GM12878 (cell line): Measurements from ENCODE around the gene RAPSN. TPM values are rescaled to one million over a fixed set of nuclear protein-coding genes. Genes with fewer than 3 reads are reported as not detected.

Experiments used
- ASH2L ChIP-seq: fragments of 300-600, 200-600 bp; sonication (generic); IDR thresholded peaks from 2 replicates; pipeline ENCODE4 v1.6.1; 2017; ENCODE audit warnings: low read depth, mild to moderate bottlenecking, borderline replicate concordance
- BACH1 ChIP-seq: fragments of 450-650 bp; IDR thresholded peaks from 2 replicates; pipeline ENCODE4 v1.6.1; 2017; ENCODE audit warnings: mild to moderate bottlenecking, borderline replicate concordance
- CBFB ChIP-seq: IDR thresholded peaks from 2 replicates; pipeline ENCODE4 v1.6.1; 2016; ENCODE audit warnings: antibody characterized with exemption, low read depth
- CTCF ChIP-seq, 3 experiments: IDR thresholded peaks in 2 of 3; conservative IDR thresholded peaks in 1 of 3; 2 replicates each; pipeline ENCODE4 v1.5.1; 2011; ENCODE audit warnings: low read depth in 3 of 3, low read length in 3 of 3, mild to moderate bottlenecking in 3 of 3, control low read depth in 2 of 3, moderate library complexity in 2 of 3, inconsistent platforms in 1 of 3, mixed read lengths in 1 of 3; ENCODE audit not compliant: control insufficient read depth in 2 of 3, insufficient read depth in 1 of 3; ENCODE audit errors: extremely low read depth in 1 of 3
- E2F8 ChIP-seq: fragments of 450-650 bp; IDR thresholded peaks from 2 replicates; pipeline ENCODE4 v1.6.1; 2018; ENCODE audit warnings: mild to moderate bottlenecking, low read depth, moderate library complexity; ENCODE audit not compliant: partially characterized antibody
- PAX8 ChIP-seq: fragments of 450-650 bp; IDR thresholded peaks from 2 replicates; pipeline ENCODE4 v1.6.1; 2017; ENCODE audit warnings: mild to moderate bottlenecking, moderate library complexity
- PML ChIP-seq: IDR thresholded peaks from 2 replicates; pipeline ENCODE4 v1.6.1; 2012; ENCODE audit warnings: low read length, inconsistent platforms
- POLR2AphosphoS5 ChIP-seq: IDR thresholded peaks from 2 replicates; pipeline ENCODE4 v1.6.1; 2011; ENCODE audit warnings: mild to moderate bottlenecking, low read length, inconsistent platforms
- RB1 ChIP-seq: fragments of 450-650 bp; formaldehyde crosslinking; IDR thresholded peaks from 2 replicates; pipeline ENCODE4 v1.6.1; 2017; ENCODE audit warnings: mild to moderate bottlenecking, borderline replicate concordance
- RBBP5 ChIP-seq: fragments of 200-600 bp; sonication (generic); conservative IDR thresholded peaks from 2 replicates; pipeline ENCODE4 v1.6.1; 2016
- SIX5 ChIP-seq: IDR thresholded peaks from 2 replicates; pipeline ENCODE4 v1.6.1; 2011; ENCODE audit warnings: mild to moderate bottlenecking, low read depth, low read length, moderate library complexity; ENCODE audit not compliant: severe bottlenecking
- SMAD1 ChIP-seq: fragments of 450-650 bp; IDR thresholded peaks from 2 replicates; pipeline ENCODE4 v1.6.1; 2018; ENCODE audit warnings: mild to moderate bottlenecking, low read depth; ENCODE audit not compliant: partially characterized antibody
- SRF ChIP-seq, 2 experiments: IDR thresholded peaks; 2 replicates each; pipeline ENCODE4 v1.6.1; 2011; ENCODE audit warnings: low read depth in 2 of 2, low read length in 2 of 2, mild to moderate bottlenecking in 1 of 2, moderate library complexity in 1 of 2
- ZNF274 ChIP-seq: IDR thresholded peaks from one replicate; pipeline ENCODE4 v1.8.0; 2011; ENCODE audit not compliant: insufficient read length, insufficient read depth
- ZNF622 ChIP-seq: fragments of 450-650 bp; IDR thresholded peaks from 2 replicates; pipeline ENCODE4 v1.6.1; 2017; ENCODE audit warnings: mild to moderate bottlenecking, inconsistent platforms
- polyA plus RNA-seq, 11 experiments: library from polyadenylated mRNA; depleted of rRNA in 4 of 11; unstranded in 6 of 11; stranded (reverse) in 5 of 11; fragments of >200 nt; fragmentation: Nextera tagmentation in 4 of 11; fragmentation: Illumina TruSeq in 1 of 11; extraction: Ambion mirVana in 4 of 11; extraction: Trizol in 1 of 11; gene quantifications; 1 replicate in 1 of 11; 2 replicates in 10 of 11; pipeline versions ENCODE4 v1.2.1 to v1.2.3, GENCODE V29; 2011 to 2016; ENCODE audit warnings: inconsistent platforms in 2 of 11, missing spikeins in 2 of 11, low read depth in 1 of 11
- total RNA-seq, 4 experiments: library from RNA; depleted of rRNA in 3 of 4; stranded (reverse); fragments of >200 nt in 3 of 4; fragmentation: Illumina TruSeq in 1 of 4; extraction: Trizol in 1 of 4; gene quantifications; 2 replicates each; pipeline versions ENCODE4 v1.2.1 to v1.2.3, GENCODE V29; 2013 to 2021
- TF ChIP-seq, protein P1 (sequence below): fragments of 450-650 bp; IDR thresholded peaks from 2 replicates; pipeline ENCODE4 v1.6.1; 2017; ENCODE audit warnings: low read depth, mild to moderate bottlenecking, moderate library complexity
- TF ChIP-seq, protein P2 (sequence below): IDR thresholded peaks from 2 replicates; pipeline ENCODE4 v1.6.1; 2012; ENCODE audit warnings: improper control_type of control experiment, low read depth, low read length; ENCODE audit not compliant: insufficient replicate concordance

The RAPSN gene
- total and polyA plus RNA-seq, 10 of the 15 experiments (the other 5 are each of a cell fraction or from before 2014, with no cell fraction given), result 0.08 to 0.23 (median 0.14) TPM; not detected in 6

DNA sequence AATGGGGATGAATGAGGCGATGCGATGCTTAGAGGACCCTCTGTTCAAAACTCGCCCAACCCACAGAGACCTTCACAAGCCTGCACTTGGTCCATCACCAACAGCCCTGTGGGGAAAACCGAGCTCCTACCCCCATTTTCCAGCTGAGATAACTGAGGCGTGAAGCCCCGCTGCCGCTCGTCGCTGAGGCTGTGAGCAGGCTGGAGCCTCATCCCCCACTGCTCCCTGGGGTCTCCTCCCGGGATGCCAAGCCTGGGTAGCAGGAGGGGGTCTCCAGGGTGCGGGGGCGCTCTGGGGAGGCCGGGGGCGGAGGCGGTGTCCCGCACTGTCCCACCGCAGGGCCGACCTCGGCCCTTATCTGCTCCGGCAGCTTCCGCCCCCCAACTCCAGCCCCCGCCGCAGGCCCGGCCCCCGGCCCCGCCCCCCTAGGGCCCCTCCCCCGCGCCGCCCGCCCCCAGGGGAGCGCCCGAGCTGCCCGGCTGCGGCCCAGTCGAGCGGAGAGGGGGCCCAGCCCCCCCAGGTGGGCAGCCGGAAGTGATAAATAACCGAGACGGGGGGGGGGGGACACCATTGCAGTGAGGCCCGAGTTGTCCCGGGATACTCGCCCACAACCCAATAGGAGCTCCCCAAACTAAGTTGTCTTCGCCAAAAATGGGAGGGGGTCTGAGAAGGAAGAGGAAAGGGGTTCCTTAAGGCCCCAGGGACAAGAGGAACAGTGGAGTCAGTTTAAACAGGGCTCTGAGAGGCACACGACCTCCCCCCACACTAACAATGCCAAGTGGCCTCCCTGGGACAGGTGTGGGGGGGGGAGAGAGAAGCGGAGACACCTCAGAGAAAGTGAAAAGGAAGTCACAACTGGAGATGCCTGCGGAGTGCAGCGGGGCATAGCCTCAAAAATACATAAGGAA lies 48.8 kb downstream of the RAPSN start (continued):
- TF ChIP-seq E2F8, result no peak
- no peak; the same call in 1 of the 2 replicates for TF ChIP-seq POLR2AphosphoS5
- TF ChIP-seq, protein P1, sequence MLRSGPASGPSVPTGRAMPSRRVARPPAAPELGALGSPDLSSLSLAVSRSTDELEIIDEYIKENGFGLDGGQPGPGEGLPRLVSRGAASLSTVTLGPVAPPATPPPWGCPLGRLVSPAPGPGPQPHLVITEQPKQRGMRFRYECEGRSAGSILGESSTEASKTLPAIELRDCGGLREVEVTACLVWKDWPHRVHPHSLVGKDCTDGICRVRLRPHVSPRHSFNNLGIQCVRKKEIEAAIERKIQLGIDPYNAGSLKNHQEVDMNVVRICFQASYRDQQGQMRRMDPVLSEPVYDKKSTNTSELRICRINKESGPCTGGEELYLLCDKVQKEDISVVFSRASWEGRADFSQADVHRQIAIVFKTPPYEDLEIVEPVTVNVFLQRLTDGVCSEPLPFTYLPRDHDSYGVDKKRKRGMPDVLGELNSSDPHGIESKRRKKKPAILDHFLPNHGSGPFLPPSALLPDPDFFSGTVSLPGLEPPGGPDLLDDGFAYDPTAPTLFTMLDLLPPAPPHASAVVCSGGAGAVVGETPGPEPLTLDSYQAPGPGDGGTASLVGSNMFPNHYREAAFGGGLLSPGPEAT, result no peak
- TF ChIP-seq CBFB, result no peak
- no peak for TF ChIP-seq BACH1
- TF ChIP-seq, protein P2, sequence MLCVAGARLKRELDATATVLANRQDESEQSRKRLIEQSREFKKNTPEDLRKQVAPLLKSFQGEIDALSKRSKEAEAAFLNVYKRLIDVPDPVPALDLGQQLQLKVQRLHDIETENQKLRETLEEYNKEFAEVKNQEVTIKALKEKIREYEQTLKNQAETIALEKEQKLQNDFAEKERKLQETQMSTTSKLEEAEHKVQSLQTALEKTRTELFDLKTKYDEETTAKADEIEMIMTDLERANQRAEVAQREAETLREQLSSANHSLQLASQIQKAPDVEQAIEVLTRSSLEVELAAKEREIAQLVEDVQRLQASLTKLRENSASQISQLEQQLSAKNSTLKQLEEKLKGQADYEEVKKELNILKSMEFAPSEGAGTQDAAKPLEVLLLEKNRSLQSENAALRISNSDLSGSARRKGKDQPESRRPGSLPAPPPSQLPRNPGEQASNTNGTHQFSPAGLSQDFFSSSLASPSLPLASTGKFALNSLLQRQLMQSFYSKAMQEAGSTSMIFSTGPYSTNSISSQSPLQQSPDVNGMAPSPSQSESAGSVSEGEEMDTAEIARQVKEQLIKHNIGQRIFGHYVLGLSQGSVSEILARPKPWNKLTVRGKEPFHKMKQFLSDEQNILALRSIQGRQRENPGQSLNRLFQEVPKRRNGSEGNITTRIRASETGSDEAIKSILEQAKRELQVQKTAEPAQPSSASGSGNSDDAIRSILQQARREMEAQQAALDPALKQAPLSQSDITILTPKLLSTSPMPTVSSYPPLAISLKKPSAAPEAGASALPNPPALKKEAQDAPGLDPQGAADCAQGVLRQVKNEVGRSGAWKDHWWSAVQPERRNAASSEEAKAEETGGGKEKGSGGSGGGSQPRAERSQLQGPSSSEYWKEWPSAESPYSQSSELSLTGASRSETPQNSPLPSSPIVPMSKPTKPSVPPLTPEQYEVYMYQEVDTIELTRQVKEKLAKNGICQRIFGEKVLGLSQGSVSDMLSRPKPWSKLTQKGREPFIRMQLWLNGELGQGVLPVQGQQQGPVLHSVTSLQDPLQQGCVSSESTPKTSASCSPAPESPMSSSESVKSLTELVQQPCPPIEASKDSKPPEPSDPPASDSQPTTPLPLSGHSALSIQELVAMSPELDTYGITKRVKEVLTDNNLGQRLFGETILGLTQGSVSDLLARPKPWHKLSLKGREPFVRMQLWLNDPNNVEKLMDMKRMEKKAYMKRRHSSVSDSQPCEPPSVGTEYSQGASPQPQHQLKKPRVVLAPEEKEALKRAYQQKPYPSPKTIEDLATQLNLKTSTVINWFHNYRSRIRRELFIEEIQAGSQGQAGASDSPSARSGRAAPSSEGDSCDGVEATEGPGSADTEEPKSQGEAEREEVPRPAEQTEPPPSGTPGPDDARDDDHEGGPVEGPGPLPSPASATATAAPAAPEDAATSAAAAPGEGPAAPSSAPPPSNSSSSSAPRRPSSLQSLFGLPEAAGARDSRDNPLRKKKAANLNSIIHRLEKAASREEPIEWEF, result no peak
- TF ChIP-seq SRF (IDR thresholded peaks at IDR 0.05; ENCODE audit: low read depth in 2 of 2, low read length in 2 of 2), result peak in 1 of 2 experiments; percentile 18; a peak in 1 of 4 replicates
- TF ChIP-seq RB1, result no peak
- TF ChIP-seq CTCF (IDR thresholded peaks at IDR 0.05 in 2 of 3, conservative IDR thresholded peaks at IDR 0.05 in 1 of 3; ENCODE audit: control insufficient read depth in 2 of 3, extremely low read depth in 1 of 3, insufficient read depth in 1 of 3, low read depth in 3 of 3, low read length in 3 of 3), result no peak
- TF ChIP-seq ZNF622, result no peak
- no peak for TF ChIP-seq PAX8
- 0 out of 2 replicates have a peak, but pooled peaks have one; percentile 18 for TF ChIP-seq PML
- peak; percentile 81; the same call in 1 of the 2 replicates for TF ChIP-seq ASH2L
- TF ChIP-seq RBBP5, result no peak
- no peak for TF ChIP-seq SIX5
- TF ChIP-seq ZNF274, result no peak
- TF ChIP-seq SMAD1, result no peak
